Measurements from ENCODE around the gene NTN3.

GRCh38 chr16:2460916-2461315, 10.2 kb upstream of the NTN3 start:
- TF ChIP-seq CTCF (IDR thresholded peaks at IDR 0.05) (no peak), POLR2A (IDR thresholded peaks at IDR 0.05) (no peak)
